ENCODE measurements around the gene SHANK3.
"Not testable (repeated sequence)": the region's sequence is repeated elsewhere in the genome, so short reads cannot be mapped to it uniquely, and the experiment has no call there.

Gene SHANK3

GRCh38 chr22:50643021-50643820, 29.4 kb upstream of the SHANK3 start:
- not testable (repeated sequence) for H3K4me3 ChIP-seq, H3K27ac ChIP-seq

GRCh38 chr22:50643821-50644101, 28.9 kb upstream of the SHANK3 start:
- not testable (repeated sequence) for H3K27ac ChIP-seq, H3K4me3 ChIP-seq

- no peak overlapping the region for H3K4me3 ChIP-seq
- H3K27ac ChIP-seq: no peak overlapping the region
Measured at GRCh38 chr22:50653256-50653655, 19.4 kb upstream of the SHANK3 start.

- H3K27ac ChIP-seq, H3K4me3 ChIP-seq: not testable (repeated sequence)
Measured at GRCh38 chr22:50654664-50655063, 18.0 kb upstream of the SHANK3 start.

GRCh38 chr22:50656122-50657070, 16.2 kb upstream of the SHANK3 start:
- Histone ChIP-seq H3K27ac (peak overlapping the region in 13 of 21 experiments; percentile 22 to 70 (median 38)), H3K4me3 (no peak overlapping the region)

GRCh38 chr22:50657925-50658324, 14.7 kb upstream of the SHANK3 start:
- no peak overlapping the region for H3K4me3 ChIP-seq
- H3K27ac ChIP-seq: peak overlapping the region in 3 of 21 experiments; percentile 4 to 70 (median 39)

GRCh38 chr22:50659711-50660110, 12.9 kb upstream of the SHANK3 start:
- H3K4me3 ChIP-seq, H3K27ac ChIP-seq: not testable (repeated sequence)

GRCh38 chr22:50660306-50660705, 12.3 kb upstream of the SHANK3 start:
- Histone ChIP-seq H3K4me3 (no peak overlapping the region), H3K27ac (no peak overlapping the region)

- Histone ChIP-seq H3K27ac (no peak overlapping the region), H3K4me3 (no peak overlapping the region)
Measured at GRCh38 chr22:50665212-50665611, 7.4 kb upstream of the SHANK3 start.

GRCh38 chr22:50665738-50666137, 6.9 kb upstream of the SHANK3 start:
- Histone ChIP-seq H3K27ac (no peak overlapping the region), H3K4me3 (no peak overlapping the region)

GRCh38 chr22:50670513-50670912, 2.1 kb upstream of the SHANK3 start:
- Histone ChIP-seq H3K27ac (peak overlapping the region in 10 of 21 experiments; percentile 2 to 85 (median 64)), H3K4me3 (no peak overlapping the region)

GRCh38 chr22:50670914-50671538, 1.6 kb upstream of the SHANK3 start:
- Histone ChIP-seq H3K4me3 (no peak overlapping the region), H3K27ac (peak overlapping the region in 14 of 21 experiments; percentile 1 to 85 (median 60))

- Histone ChIP-seq H3K27ac (peak overlapping the region in 17 of 21 experiments; percentile 1 to 85 (median 55)), H3K4me3 (no peak overlapping the region)
Measured at GRCh38 chr22:50671641-50672040, 982 bp upstream of the SHANK3 start.

GRCh38 chr22:50672041-50672440, 582 bp upstream of the SHANK3 start:
- H3K4me3 ChIP-seq: no peak overlapping the region
- H3K27ac ChIP-seq: peak overlapping the region in 16 of 21 experiments; percentile 23 to 85 (median 64)

GRCh38 chr22:50673231-50674129, 857 bp downstream of the SHANK3 start:
- H3K4me3 ChIP-seq: peak overlapping the region; percentile 12 to 50 (median 35)
- H3K27ac ChIP-seq: peak overlapping the region; percentile 1 to 89 (median 56)

GRCh38 chr22:50674130-50674500, 1.5 kb downstream of the SHANK3 start:
- H3K4me3 ChIP-seq: peak overlapping the region; percentile 12 to 50 (median 35)
- H3K27ac ChIP-seq: peak overlapping the region in 16 of 21 experiments; percentile 1 to 89 (median 62)

- Histone ChIP-seq H3K4me3 (peak overlapping the region; percentile 31 to 50 (median 40)), H3K27ac (peak overlapping the region in 13 of 21 experiments; percentile 2 to 72 (median 49))
Measured at GRCh38 chr22:50674606-50675552, 2.3 kb downstream of the SHANK3 start.
